ENCODE measurements around the gene MGAT5.
"Not testable (repeated sequence)": the region's sequence is repeated elsewhere in the genome, so short reads cannot be mapped to it uniquely, and the experiment has no call there.

The MGAT5 gene

GRCh38 chr2:134280726-134281125, 26.9 kb downstream of the MGAT5 start:
- no peak for DNase-seq

- DNase-seq = no peak
These were observed 28.0 kb downstream of the MGAT5 start for GRCh38 chr2:134281815-134282419.

GRCh38 chr2:134282629-134283400, 28.9 kb downstream of the MGAT5 start:
- DNase-seq = peak; percentile 67

- DNase-seq = no peak
These were observed 29.8 kb downstream of the MGAT5 start for GRCh38 chr2:134283661-134284060.

GRCh38 chr2:134284119-134284670, 30.3 kb downstream of the MGAT5 start:
- no peak for DNase-seq

- peak; percentile 40 for DNase-seq
These were observed 33.5 kb downstream of the MGAT5 start for GRCh38 chr2:134287323-134287722.

- DNase-seq = no peak
These were observed 34.9 kb downstream of the MGAT5 start for GRCh38 chr2:134288814-134289213.

GRCh38 chr2:134289225-134289624, 35.4 kb downstream of the MGAT5 start:
- peak; percentile 31 for DNase-seq

GRCh38 chr2:134290358-134290757, 36.5 kb downstream of the MGAT5 start:
- no peak for DNase-seq

- DNase-seq = no peak
These were observed 38.6 kb downstream of the MGAT5 start for GRCh38 chr2:134292514-134292913.

GRCh38 chr2:134293719-134294537, 40.1 kb downstream of the MGAT5 start:
- DNase-seq = no peak

GRCh38 chr2:134294598-134294997, 40.7 kb downstream of the MGAT5 start:
- DNase-seq = not testable (repeated sequence)

GRCh38 chr2:134295441-134295840, 41.6 kb downstream of the MGAT5 start:
- DNase-seq = no peak

- DNase-seq = no peak
These were observed 42.4 kb downstream of the MGAT5 start for GRCh38 chr2:134296301-134296700.

- no peak for DNase-seq
These were observed 45.5 kb downstream of the MGAT5 start for GRCh38 chr2:134299334-134299733.

- DNase-seq = no peak
These were observed 46.7 kb downstream of the MGAT5 start for GRCh38 chr2:134300585-134300984.

GRCh38 chr2:134301099-134301927, 47.4 kb downstream of the MGAT5 start:
- no peak for DNase-seq

- no peak for DNase-seq
These were observed 48.0 kb downstream of the MGAT5 start for GRCh38 chr2:134301928-134302260.

GRCh38 chr2:134304394-134305108, 50.7 kb downstream of the MGAT5 start:
- DNase-seq = no peak

GRCh38 chr2:134305109-134305491, 51.2 kb downstream of the MGAT5 start:
- DNase-seq = no peak

GRCh38 chr2:134306521-134306920, 52.6 kb downstream of the MGAT5 start:
- no peak for DNase-seq

- no peak for DNase-seq
These were observed 53.5 kb downstream of the MGAT5 start for GRCh38 chr2:134307334-134307733.

Measured in stimulated activated CD4-positive, alpha-beta T cell treated with anti-CD3 and anti-CD28 coated beads, Interleukin-15, amount 100 ng/mL, for 24 hours (primary cell).